ENCODE results near the gene NUCB2.

NUCB2 gene

GRCh38 chr11:17375547-17375946 lies 99.0 kb downstream of the NUCB2 start:
- POLR2A ChIA-PET (ENCODE audit: low non-redundant PET), result no interaction called here
- H3K27ac ChIP-seq, result no peak overlapping the region
- CTCF ChIA-PET, result no interaction called here
- no peak for TF ChIP-seq CTCF (conservative IDR thresholded peaks at IDR 0.05; ENCODE audit: low read depth)
- DNase-seq (ENCODE audit: low spot score), result no peak

GRCh38 chr11:17376493-17376892 lies 100.0 kb downstream of the NUCB2 start:
- DNase-seq (ENCODE audit: low spot score), result no peak
- ChIA-PET CTCF (no interaction called here), POLR2A (ENCODE audit: low non-redundant PET) (no interaction called here)
- no peak overlapping the region for H3K27ac ChIP-seq
- TF ChIP-seq CTCF (conservative IDR thresholded peaks at IDR 0.05; ENCODE audit: low read depth), result no peak

GRCh38 chr11:17378655-17379054 lies 102.1 kb downstream of the NUCB2 start:
- TF ChIP-seq CTCF (conservative IDR thresholded peaks at IDR 0.05; ENCODE audit: low read depth), result no peak
- DNase-seq (ENCODE audit: low spot score), result no peak
- CTCF ChIA-PET, result interaction anchor here (0.9 kb wide), 1 partner anchor 14 kb away, joined by 3 read pairs; no protein-coding TSS in a partner anchor
- H3K27ac ChIP-seq, result peak overlapping the region; percentile 66
- POLR2A ChIA-PET (ENCODE audit: low non-redundant PET), result no interaction called here

- no peak overlapping the region for H3K27ac ChIP-seq
- ChIA-PET CTCF (interaction anchor here (0.9 kb wide), 1 partner anchor 15 kb away, joined by 3 read pairs; no protein-coding TSS in a partner anchor), POLR2A (ENCODE audit: low non-redundant PET) (no interaction called here)
- no peak for DNase-seq (ENCODE audit: low spot score)
- TF ChIP-seq CTCF (conservative IDR thresholded peaks at IDR 0.05; ENCODE audit: low read depth), result no peak
Observed at GRCh38 chr11:17379383-17380180, 103.0 kb downstream of the NUCB2 start.

- CTCF ChIA-PET, result no interaction called here
- H3K27ac ChIP-seq, result no peak overlapping the region
- POLR2A ChIA-PET (ENCODE audit: low non-redundant PET), result no interaction called here
- DNase-seq (ENCODE audit: low spot score), result no peak
- TF ChIP-seq CTCF (conservative IDR thresholded peaks at IDR 0.05; ENCODE audit: low read depth), result no peak
Observed at GRCh38 chr11:17381156-17381555, 104.6 kb downstream of the NUCB2 start.
